ENCODE data around the gene RAB11FIP4. TPM values are rescaled to one million over a fixed set of nuclear protein-coding genes. Genes with fewer than 3 reads are reported as not detected.

Gene RAB11FIP4
- total and polyA plus RNA-seq, 2 donors (not counting 3 experiments of a cell fraction or from before 2014, with no cell fraction given), result 0.08 to 0.38 TPM

DNA sequence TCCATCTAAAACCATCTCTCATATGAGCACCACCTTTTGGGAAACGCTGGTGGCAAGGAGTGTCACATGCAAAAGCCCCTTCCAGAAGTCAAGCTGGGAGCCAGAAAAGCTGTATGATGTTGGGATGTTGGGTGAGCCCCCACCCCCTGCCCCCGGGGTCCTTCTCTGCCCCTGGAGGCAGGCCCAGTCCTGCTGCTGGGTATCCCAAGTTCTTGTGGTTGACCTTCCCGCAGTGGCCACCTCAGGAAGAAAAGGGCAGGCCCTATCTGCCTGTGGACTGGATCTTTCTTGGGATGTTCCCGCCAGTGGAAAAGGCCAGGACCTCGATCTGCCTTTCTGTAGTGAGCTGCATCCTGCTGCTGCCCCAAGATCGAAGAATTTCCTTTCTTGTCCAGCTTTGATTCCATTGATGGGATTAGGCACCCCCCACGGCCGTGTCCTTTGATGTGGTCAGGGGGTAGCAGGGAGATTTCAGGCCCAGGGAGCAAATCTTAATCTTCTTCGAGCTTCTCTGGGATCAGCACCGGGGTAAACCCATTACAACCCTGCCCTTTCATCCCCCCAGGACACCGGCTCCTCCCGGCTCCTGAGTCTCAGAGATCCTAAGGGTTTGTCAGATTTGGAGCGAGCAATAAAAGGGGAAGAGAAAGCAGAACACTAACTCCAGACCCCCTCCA, 165.6 kb downstream of the RAB11FIP4 start:
- Histone ChIP-seq H3K9me3 (replicated peaks; ENCODE audit: control insufficient read depth, insufficient read depth, low read length) (no peaks in the 10 kb centered on the region), H3K4me1 (ENCODE audit: control insufficient read depth, extremely low read depth, insufficient read depth, low read length) (peaks cover 17% of the 10 kb centered on the region), H3K79me2 (ENCODE audit: control insufficient read depth, insufficient read depth, low read length) (peaks cover 29% of the 10 kb centered on the region), H3K27ac (ENCODE audit: insufficient read depth, low read depth, low read length) (no peak overlapping the region), H2AFZ (ENCODE audit: low read depth, low read length) (no peak overlapping the region), H3K9me1 (replicated peaks; ENCODE audit: control insufficient read depth, extremely low read depth, insufficient read depth, low read length) (no peaks in the 10 kb centered on the region), H3K27me3 (ENCODE audit: control insufficient read depth in 2 of 2, insufficient read depth in 2 of 2, low read length in 2 of 2) (peaks cover 0 to 4% of the 10 kb centered on the region in 2 experiments), H3K4me2 (ENCODE audit: insufficient read depth, low read length) (no peak overlapping the region), H4K20me1 (replicated peaks; ENCODE audit: control insufficient read depth, extremely low read depth, insufficient read depth, low read length) (no peaks in the 10 kb centered on the region), H3K36me3 (ENCODE audit: control insufficient read depth in 2 of 2, extremely low read depth in 1 of 2, insufficient read depth in 2 of 2, low read length in 2 of 2) (no peaks in the 10 kb centered on the region), H3K4me3 (replicated peaks in 1 of 3; ENCODE audit: insufficient read depth in 1 of 3, low read depth in 1 of 3, low read length in 3 of 3) (no peak overlapping the region), H3K9ac (replicated peaks; ENCODE audit: extremely low read depth, insufficient read depth, low read length) (no peak overlapping the region)
- POLR2A ChIA-PET, result interaction anchor here (0.5 kb wide), 1 partner anchor 297 kb away, joined by 4 read pairs; no protein-coding TSS in a partner anchor
- no peak for FAIRE-seq
- BruUV-seq (replicated peaks), result no TSS peak
- intact Hi-C loops (cut with micrococcal nuclease) (no loop called here), dilution Hi-C loops (cut with MboI; ENCODE audit: extremely low pct_ligation_motif_present, low sequenced_read_pairs) (no loop called here)
- no peak for TF ChIP-seq JUN (IDR thresholded peaks at IDR 0.05; ENCODE audit: borderline replicate concordance, insufficient read depth, insufficient read length, low read depth)
- TF ChIP-seq FOS (IDR thresholded peaks at IDR 0.05; ENCODE audit: borderline replicate concordance, insufficient read depth, low read length), result no peak
- TF ChIP-seq EZH2 (IDR thresholded peaks at IDR 0.05; ENCODE audit: borderline replicate concordance, low read depth, low read length, severe bottlenecking), result no peak
- TF ChIP-seq, protein P1, sequence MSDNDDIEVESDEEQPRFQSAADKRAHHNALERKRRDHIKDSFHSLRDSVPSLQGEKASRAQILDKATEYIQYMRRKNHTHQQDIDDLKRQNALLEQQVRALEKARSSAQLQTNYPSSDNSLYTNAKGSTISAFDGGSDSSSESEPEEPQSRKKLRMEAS (IDR thresholded peaks at IDR 0.05; ENCODE audit: insufficient read depth, insufficient read length), result no peak
- no peak for TF ChIP-seq GATA2 (IDR thresholded peaks at IDR 0.05; ENCODE audit: insufficient read depth, insufficient read length, low read depth, low read length)
- TF ChIP-seq POLR2AphosphoS5 (IDR thresholded peaks at IDR 0.05; ENCODE audit: insufficient read depth, low read depth, low read length), result no peak
- no peak for TF ChIP-seq MYC (IDR thresholded peaks at IDR 0.05; ENCODE audit: low read depth, low read length)
- no peak for TF ChIP-seq POLR2A (IDR thresholded peaks at IDR 0.05; ENCODE audit: low read depth, low read length)
- TF ChIP-seq, protein P2, sequence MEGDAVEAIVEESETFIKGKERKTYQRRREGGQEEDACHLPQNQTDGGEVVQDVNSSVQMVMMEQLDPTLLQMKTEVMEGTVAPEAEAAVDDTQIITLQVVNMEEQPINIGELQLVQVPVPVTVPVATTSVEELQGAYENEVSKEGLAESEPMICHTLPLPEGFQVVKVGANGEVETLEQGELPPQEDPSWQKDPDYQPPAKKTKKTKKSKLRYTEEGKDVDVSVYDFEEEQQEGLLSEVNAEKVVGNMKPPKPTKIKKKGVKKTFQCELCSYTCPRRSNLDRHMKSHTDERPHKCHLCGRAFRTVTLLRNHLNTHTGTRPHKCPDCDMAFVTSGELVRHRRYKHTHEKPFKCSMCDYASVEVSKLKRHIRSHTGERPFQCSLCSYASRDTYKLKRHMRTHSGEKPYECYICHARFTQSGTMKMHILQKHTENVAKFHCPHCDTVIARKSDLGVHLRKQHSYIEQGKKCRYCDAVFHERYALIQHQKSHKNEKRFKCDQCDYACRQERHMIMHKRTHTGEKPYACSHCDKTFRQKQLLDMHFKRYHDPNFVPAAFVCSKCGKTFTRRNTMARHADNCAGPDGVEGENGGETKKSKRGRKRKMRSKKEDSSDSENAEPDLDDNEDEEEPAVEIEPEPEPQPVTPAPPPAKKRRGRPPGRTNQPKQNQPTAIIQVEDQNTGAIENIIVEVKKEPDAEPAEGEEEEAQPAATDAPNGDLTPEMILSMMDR (IDR thresholded peaks at IDR 0.05; ENCODE audit: extremely low read depth in 1 of 2, insufficient read depth in 1 of 2, low read depth in 1 of 2, low read length in 2 of 2), result no peak
- no peak for DNase-seq (ENCODE audit: low read depth, low spot score)
- CTCF ChIA-PET, result interaction anchor here (0.7 to 9.7 kb wide), 5 partner anchors 24 to 302 kb away, joined by 3 to 187 read pairs (median 4); partner anchors contain the start of gene COPRS
